ENCODE measurements around the gene NUDCD3.

DNA sequence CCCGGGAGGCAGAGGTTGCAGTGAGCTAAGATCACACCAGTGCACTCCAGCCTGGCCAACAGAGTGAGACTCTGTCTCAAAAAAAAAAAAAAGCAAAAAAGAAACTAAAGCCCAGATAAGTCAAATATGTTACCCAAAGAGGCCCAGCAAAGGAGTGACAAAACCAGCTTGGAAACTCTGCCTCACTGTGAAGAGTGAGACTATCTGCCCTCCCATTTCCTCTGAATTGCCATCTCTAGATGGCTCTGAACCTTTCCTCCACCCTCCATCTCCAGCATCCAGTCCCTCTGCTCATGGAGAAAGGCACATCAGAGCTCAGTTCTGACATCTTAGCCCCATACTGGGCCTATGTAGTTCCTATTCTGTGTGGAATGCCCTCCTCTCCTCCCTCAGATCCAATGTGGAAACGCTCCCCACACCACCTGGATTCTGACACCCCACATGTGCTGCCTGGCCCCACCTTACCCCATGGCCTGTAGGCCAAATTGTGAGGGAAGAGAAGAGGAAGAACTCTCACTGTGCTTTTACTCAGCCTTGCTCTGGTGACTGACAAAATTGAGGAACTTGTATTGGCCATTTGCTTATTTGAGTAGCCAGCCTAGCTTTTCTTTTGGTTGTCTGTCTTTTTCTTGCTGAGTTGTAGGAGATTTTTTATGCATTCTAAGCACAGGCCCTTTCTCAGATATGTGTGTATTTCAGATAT lies 18.0 kb upstream of the NUDCD3 start:
- TF ChIP-seq, protein P1, sequence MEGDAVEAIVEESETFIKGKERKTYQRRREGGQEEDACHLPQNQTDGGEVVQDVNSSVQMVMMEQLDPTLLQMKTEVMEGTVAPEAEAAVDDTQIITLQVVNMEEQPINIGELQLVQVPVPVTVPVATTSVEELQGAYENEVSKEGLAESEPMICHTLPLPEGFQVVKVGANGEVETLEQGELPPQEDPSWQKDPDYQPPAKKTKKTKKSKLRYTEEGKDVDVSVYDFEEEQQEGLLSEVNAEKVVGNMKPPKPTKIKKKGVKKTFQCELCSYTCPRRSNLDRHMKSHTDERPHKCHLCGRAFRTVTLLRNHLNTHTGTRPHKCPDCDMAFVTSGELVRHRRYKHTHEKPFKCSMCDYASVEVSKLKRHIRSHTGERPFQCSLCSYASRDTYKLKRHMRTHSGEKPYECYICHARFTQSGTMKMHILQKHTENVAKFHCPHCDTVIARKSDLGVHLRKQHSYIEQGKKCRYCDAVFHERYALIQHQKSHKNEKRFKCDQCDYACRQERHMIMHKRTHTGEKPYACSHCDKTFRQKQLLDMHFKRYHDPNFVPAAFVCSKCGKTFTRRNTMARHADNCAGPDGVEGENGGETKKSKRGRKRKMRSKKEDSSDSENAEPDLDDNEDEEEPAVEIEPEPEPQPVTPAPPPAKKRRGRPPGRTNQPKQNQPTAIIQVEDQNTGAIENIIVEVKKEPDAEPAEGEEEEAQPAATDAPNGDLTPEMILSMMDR (IDR thresholded peaks at IDR 0.05) = no peak
- TF ChIP-seq POLR2AphosphoS5 (IDR thresholded peaks at IDR 0.05) (no peak), POLR2A (IDR thresholded peaks at IDR 0.05; ENCODE audit: low read depth) (no peak), EP300 (IDR thresholded peaks at IDR 0.05) (no peak)

All from esophagus muscularis mucosa (tissue), 4 donors.